H9 (cell line): ENCODE data around the gene FAM124A. TPM values are rescaled to one million over a fixed set of nuclear protein-coding genes. Genes with fewer than 3 reads are reported as not detected.

ENCODE experiments used
- DNase-seq: peaks from one replicate; pipeline ENCODE4 v3.0.0-alpha.2; 2017
- H2AFZ ChIP-seq: one replicate; pipeline ENCODE4 v1.6.1; 2013; ENCODE audit warnings: mild to moderate bottlenecking, low read length, control low read depth, moderate library complexity
- H2AK5ac ChIP-seq: 2 replicates; pipeline ENCODE4 v1.6.1; 2013; ENCODE audit warnings: low read length, control low read depth, mixed read lengths; ENCODE audit not compliant: insufficient read length
- H2BK120ac ChIP-seq: one replicate; pipeline ENCODE4 v1.6.1; 2013; ENCODE audit warnings: low read depth, mild to moderate bottlenecking, low read length, control low read depth, inconsistent platforms; ENCODE audit not compliant: poor library complexity, severe bottlenecking
- H2BK12ac ChIP-seq: 2 replicates; pipeline ENCODE4 v1.6.1; 2013; ENCODE audit warnings: low read length, control low read depth, mixed read lengths, low read depth; ENCODE audit not compliant: insufficient read length
- H2BK15ac ChIP-seq: 2 replicates; pipeline ENCODE4 v1.6.1; 2013; ENCODE audit warnings: low read depth, low read length, control low read depth
- H2BK20ac ChIP-seq: one replicate; pipeline ENCODE4 v1.6.1; 2013; ENCODE audit warnings: low read depth, mild to moderate bottlenecking, low read length, control low read depth, inconsistent platforms; ENCODE audit not compliant: poor library complexity, severe bottlenecking
- H2BK5ac ChIP-seq: 2 replicates; pipeline ENCODE4 v1.6.1; 2013; ENCODE audit warnings: low read length, control low read depth, mixed read lengths; ENCODE audit not compliant: insufficient read length
- H3K14ac ChIP-seq: 2 replicates; pipeline ENCODE4 v1.6.1; 2013; ENCODE audit warnings: low read length, control low read depth; ENCODE audit not compliant: insufficient read depth
- H3K18ac ChIP-seq: 2 replicates; pipeline ENCODE4 v1.6.1; 2013; ENCODE audit warnings: low read depth, mild to moderate bottlenecking, mixed read lengths, low read length, control low read depth; ENCODE audit not compliant: insufficient read length
- H3K23ac ChIP-seq: 2 replicates; pipeline ENCODE4 v1.6.1; 2013; ENCODE audit warnings: low read length, control low read depth, mixed read lengths, low read depth; ENCODE audit not compliant: insufficient read length
- H3K23me2 ChIP-seq: 2 replicates; pipeline ENCODE4 v1.6.1; 2013; ENCODE audit warnings: low read depth, mild to moderate bottlenecking, mixed read lengths, low read length, control low read depth; ENCODE audit not compliant: insufficient read length, poor library complexity, severe bottlenecking
- H3K27ac ChIP-seq: 2 replicates; pipeline ENCODE4 v1.5.1; 2013; ENCODE audit warnings: low read length, control low read depth, mixed read lengths, low read depth; ENCODE audit not compliant: insufficient read length
- H3K27me3 ChIP-seq: 2 replicates; pipeline ENCODE4 v1.6.1; 2013; ENCODE audit warnings: low read length, control low read depth, inconsistent platforms; ENCODE audit not compliant: insufficient read depth
- H3K4ac ChIP-seq: 2 replicates; pipeline ENCODE4 v1.6.1; 2013; ENCODE audit warnings: low read depth, mild to moderate bottlenecking, control low read depth, inconsistent platforms, low read length, moderate library complexity
- H3K4me1 ChIP-seq: 2 replicates; pipeline ENCODE4 v1.6.1; 2013; ENCODE audit warnings: low read length, control low read depth, inconsistent platforms; ENCODE audit not compliant: insufficient read depth
- H3K4me2 ChIP-seq: 2 replicates; pipeline ENCODE4 v1.6.1; 2013; ENCODE audit warnings: low read length, control low read depth, mixed read lengths; ENCODE audit not compliant: insufficient read length, insufficient read depth
- H3K56ac ChIP-seq: 2 replicates; pipeline ENCODE4 v1.6.1; 2013; ENCODE audit warnings: low read depth, mild to moderate bottlenecking, mixed read lengths, low read length, control low read depth; ENCODE audit not compliant: insufficient read length
- H3K79me1 ChIP-seq: 2 replicates; pipeline ENCODE4 v1.6.1; 2013; ENCODE audit warnings: low read depth, mild to moderate bottlenecking, moderate library complexity, low read length, control low read depth, inconsistent platforms; ENCODE audit not compliant: insufficient read depth, poor library complexity, severe bottlenecking
- H3K79me2 ChIP-seq: 2 replicates; pipeline ENCODE4 v1.6.1; 2013; ENCODE audit warnings: low read length, control low read depth, inconsistent platforms; ENCODE audit not compliant: insufficient read depth
- H3K9ac ChIP-seq: 2 replicates; pipeline ENCODE4 v1.6.1; 2013; ENCODE audit warnings: low read length, control low read depth, mixed read lengths; ENCODE audit not compliant: insufficient read length; ENCODE audit errors: extremely low read depth
- H3K9me3 ChIP-seq: one replicate; pipeline ENCODE4 v1.6.1; 2013; ENCODE audit warnings: low read depth, low read length, inconsistent platforms; ENCODE audit not compliant: control insufficient read depth
- H3T11ph ChIP-seq: one replicate; pipeline ENCODE4 v1.6.1; 2013; ENCODE audit warnings: mild to moderate bottlenecking, low read length, control low read depth, inconsistent platforms
- H4K20me1 ChIP-seq: one replicate; pipeline ENCODE4 v1.6.1; 2013; ENCODE audit not compliant: control insufficient read depth, insufficient read length, insufficient read depth
- H4K5ac ChIP-seq: 2 replicates; pipeline ENCODE4 v1.6.1; 2013; ENCODE audit warnings: low read depth, mild to moderate bottlenecking, mixed read lengths, low read length, control low read depth; ENCODE audit not compliant: insufficient read length
- H4K8ac ChIP-seq: replicated peaks from 2 replicates; pipeline ENCODE4 v1.6.1; 2013; ENCODE audit warnings: low read length, control low read depth, mixed read lengths, low read depth; ENCODE audit not compliant: insufficient read length
- H4K91ac ChIP-seq: 2 replicates; pipeline ENCODE4 v1.6.1; 2013; ENCODE audit warnings: low read depth, mild to moderate bottlenecking, moderate library complexity, mixed read lengths, low read length, control low read depth; ENCODE audit not compliant: insufficient read length
- H3K27ac Mint-ChIP-seq, 3 experiments: 2 replicates in 2 of 3; 3 replicates in 1 of 3; pipeline ENCODE4 v1.8.0; 2020 to 2021; ENCODE audit warnings: mixed read lengths in 3 of 3, mild to moderate bottlenecking in 1 of 3, moderate library complexity in 1 of 3
- H3K27me3 Mint-ChIP-seq: 2 replicates; pipeline ENCODE4 v1.8.0; 2021; ENCODE audit warnings: low read depth, mild to moderate bottlenecking, moderate library complexity, mixed read lengths
- H3K36me3 Mint-ChIP-seq, 3 experiments: 2 replicates in 2 of 3; 3 replicates in 1 of 3; pipeline ENCODE4 v1.8.0; 2020 to 2021; ENCODE audit warnings: low read depth in 3 of 3, mixed read lengths in 3 of 3; ENCODE audit not compliant: insufficient read depth in 1 of 3
- H3K4me1 Mint-ChIP-seq, 2 experiments: 2 replicates each; pipeline ENCODE4 v1.8.0; 2020; ENCODE audit warnings: mixed read lengths in 2 of 2
- H3K4me3 Mint-ChIP-seq, 2 experiments: 2 replicates in 1 of 2; 3 replicates in 1 of 2; pipeline ENCODE4 v1.8.0; 2020 to 2021; ENCODE audit warnings: mild to moderate bottlenecking in 2 of 2, mixed read lengths in 2 of 2, moderate library complexity in 1 of 2
- H3K9me3 Mint-ChIP-seq, 2 experiments: 2 replicates in 1 of 2; 3 replicates in 1 of 2; pipeline ENCODE4 v1.8.0; 2020; ENCODE audit warnings: mild to moderate bottlenecking in 2 of 2, mixed read lengths in 2 of 2, moderate library complexity in 1 of 2
- CTCF ChIP-seq: fragments of 200-600 bp; sonication (generic); conservative IDR thresholded peaks from 3 replicates; pipeline ENCODE4 v1.8.0; 2021; ENCODE audit warnings: antibody characterized with exemption, mild to moderate bottlenecking
- WGBS: extraction: QIAGEN DNeasy Blood & Tissue Kit; methylation state at CpG from one replicate; pipeline ENCODE4 v1.1.7; 2013; ENCODE audit warnings: missing lambda C conversion rate, low lambda C conversion rate, mixed read lengths; ENCODE audit not compliant: insufficient read length; ENCODE audit errors: extremely low coverage; 5-methylcytosine and 5-hydroxymethylcytosine counted together
- total RNA-seq: library from RNA; stranded (reverse); gene quantifications from 2 replicates; pipeline ENCODE4 v1.2.1, GENCODE V29; 2021

Gene FAM124A
- total RNA-seq, 1 experiment from 2014 or later = 41.9 TPM

DNA sequence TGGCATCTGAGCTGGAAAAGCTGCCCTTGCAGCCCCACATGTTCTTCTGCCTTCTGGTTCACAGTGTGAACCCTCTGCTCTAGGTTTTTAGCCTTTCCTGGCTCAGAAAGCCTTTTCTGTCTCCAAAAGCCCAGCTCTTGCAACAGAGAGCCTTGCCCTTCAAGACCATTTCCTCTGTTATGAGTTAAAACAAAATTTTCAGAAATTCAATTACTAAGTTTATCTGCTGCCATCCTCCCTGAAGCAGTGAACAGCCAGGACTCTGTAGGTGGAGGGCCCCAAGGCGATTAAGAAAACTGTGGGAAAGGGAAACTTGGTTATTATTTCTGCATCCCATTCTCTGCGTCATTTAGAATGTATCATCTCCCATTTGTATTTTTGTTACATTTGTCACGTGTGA, 18.8 kb downstream of the FAM124A start:
- Histone ChIP-seq H3K14ac (no peak overlapping the region), H3K23me2 (no peaks in the 10 kb centered on the region), H2BK5ac (no peak overlapping the region), H2BK120ac (no peak overlapping the region), H4K5ac (no peak overlapping the region), H4K8ac (no peak overlapping the region), H3K79me1 (no peaks in the 10 kb centered on the region), H4K91ac (no peak overlapping the region), H4K20me1 (no peaks in the 10 kb centered on the region), H2AK5ac (no peak overlapping the region), H3K9me3 (no peaks in the 10 kb centered on the region), H2BK20ac (no peak overlapping the region), H3K23ac (no peak overlapping the region), H3K9ac (no peak overlapping the region), H2BK12ac (no peak overlapping the region), H2BK15ac (no peak overlapping the region), H2AFZ (no peak overlapping the region), H3K4me1 (peaks cover 22% of the 10 kb centered on the region; the same call in 1 of the 2 replicates), H3K4ac (no peak overlapping the region), H3K27me3 (no peaks in the 10 kb centered on the region), H3K18ac (no peak overlapping the region), H3K56ac (no peak overlapping the region), H3K27ac (no peak overlapping the region), H3T11ph (no peak overlapping the region), H3K4me2 (no peak overlapping the region), H3K79me2 (no peaks in the 10 kb centered on the region; the same call in 1 of the 2 replicates)
- WGBS = no CpG with 5 or more reads among the region's 3 CpGs
- no peak for TF ChIP-seq CTCF
- peak overlapping the region; percentile 24 to 81 (median 72); a peak in 6 of 7 replicates for H3K27ac Mint-ChIP-seq
- no peaks in the 10 kb centered on the region for H3K27me3 Mint-ChIP-seq
- no peaks in the 10 kb centered on the region for H3K9me3 Mint-ChIP-seq
- DNase-seq = no peak
- H3K4me3 Mint-ChIP-seq = no peak overlapping the region
- H3K4me1 Mint-ChIP-seq = peaks cover 63 to 73% of the 10 kb centered on the region in 2 experiments
- peaks cover 26 to 42% (median 36%) of the 10 kb centered on the region in 3 experiments; a peak in 6 of 7 replicates for H3K36me3 Mint-ChIP-seq
